Small intestine (tissue), 7 donors: ENCODE data around the gene ZNF285. TPM values are rescaled to one million over a fixed set of nuclear protein-coding genes. Genes with fewer than 3 reads are reported as not detected.
"Not testable (repeated sequence)": the region's sequence is repeated elsewhere in the genome, so short reads cannot be mapped to it uniquely, and the experiment has no call there.

Experiments
- DNase-seq, 2 donors: peaks; one replicate each; pipeline versions ENCODE4 v3.0.0 to v3.0.0-alpha.2; 2013
- FAIRE-seq: peaks from 2 replicates; lab custom pipeline; 2012; peaks lifted over from hg19 to GRCh38; lab: Jason Lieb, UNC
- H3K27ac ChIP-seq, 3 donors: one replicate each; pipeline ENCODE4 v1.5.1; 2013; ENCODE audit warnings: low read length in 2 of 3, mild to moderate bottlenecking in 2 of 3, control low read depth in 1 of 3, inconsistent platforms in 1 of 3, low read depth in 1 of 3, moderate library complexity in 1 of 3
- H3K27me3 ChIP-seq, 3 donors: one replicate each; pipeline ENCODE4 v1.6.1; 2013; ENCODE audit warnings: low read length in 3 of 3, inconsistent platforms in 1 of 3; ENCODE audit not compliant: control insufficient read depth in 3 of 3, insufficient read depth in 3 of 3
- H3K36me3 ChIP-seq, 3 donors: one replicate each; pipeline ENCODE4 v1.6.1; 2013; ENCODE audit warnings: low read length in 3 of 3, inconsistent platforms in 1 of 3, low read depth in 1 of 3, mild to moderate bottlenecking in 1 of 3, moderate library complexity in 1 of 3; ENCODE audit not compliant: control insufficient read depth in 3 of 3, insufficient read depth in 2 of 3
- H3K4me1 ChIP-seq, 3 donors: one replicate each; pipeline ENCODE4 v1.6.1; 2013; ENCODE audit warnings: low read length in 2 of 3, inconsistent platforms in 1 of 3, low read depth in 1 of 3, mild to moderate bottlenecking in 1 of 3, moderate library complexity in 1 of 3; ENCODE audit not compliant: control insufficient read depth in 3 of 3, insufficient read depth in 2 of 3
- H3K4me3 ChIP-seq, 3 donors: one replicate each; pipeline ENCODE4 v1.5.1; 2013; ENCODE audit warnings: low read length in 3 of 3, control low read depth in 1 of 3, inconsistent platforms in 1 of 3, low read depth in 1 of 3, mild to moderate bottlenecking in 1 of 3, moderate library complexity in 1 of 3
- H3K9me3 ChIP-seq, 2 donors: one replicate each; pipeline ENCODE4 v1.6.1; 2013; ENCODE audit warnings: low read depth in 1 of 2, low read length in 1 of 2; ENCODE audit not compliant: control insufficient read depth in 2 of 2, insufficient read depth in 1 of 2
- WGBS, 3 donors: extraction: QIAGEN DNeasy Blood & Tissue Kit; methylation state at CpG; one replicate each; pipeline ENCODE4 v1.1.7; 2013; 5-methylcytosine and 5-hydroxymethylcytosine counted together
- polyA plus RNA-seq, 4 donors: library from polyadenylated mRNA; stranded (reverse) in 3 of 4; unstranded in 1 of 4; fragments of 200-250 nt in 3 of 4; fragments of 120-200 nt in 1 of 4; gene quantifications; one replicate each; pipeline versions ENCODE4 v1.2.1 to v1.2.3, GENCODE V29; 2013
- donor health status: healthy with polysubstance abuse.
- donor health status: control.
- donor health status: control.
- donor health status: Bipolar disorder and iron deficiency.
- donor health status: healthy.

The ZNF285 gene
- polyA plus RNA-seq, 4 donors = 0.54 to 5.8 (median 1.3) TPM

- not testable (repeated sequence) for FAIRE-seq, DNase-seq, H3K27ac ChIP-seq, H3K27me3 ChIP-seq, H3K4me1 ChIP-seq, H3K4me3 ChIP-seq
- 59 to 71% (median 61%) methylated on average over 3 of the region's 3 CpGs for WGBS, 3 donors
- Histone ChIP-seq H3K9me3 (peaks cover 4 to 67% of the 10 kb centered on the region in 2 donors), H3K36me3 (peaks cover 29 to 43% (median 34%) of the 10 kb centered on the region in 3 donors)
Observed at GRCh38 chr19:44334639-44335038, 66.8 kb downstream of the ZNF285 start.

Other genes starting within 250 kb of the ZNF285 start
- 10 to 100 TPM; 13.6 to 28.2 (median 19.9) TPM for gene ZNF226, start 236.5 kb downstream of the ZNF285 start, polyA plus RNA-seq
- 10 to 100 TPM in 1 of 4 donors, 1 to 10 TPM in 3; 3.8 to 18.8 (median 5.0) TPM for gene ZNF227, start 189.1 kb downstream of the ZNF285 start, polyA plus RNA-seq
- 1 to 10 TPM in 1 of 4 donors, under 1 TPM in 2, not detected in 1; 0.22 to 5.8 (median 0.91) TPM for gene ZNF233, start 141.7 kb downstream of the ZNF285 start, polyA plus RNA-seq
- 1 to 10 TPM; 1.8 to 7.8 (median 2.9) TPM for gene ZNF235, start 96.6 kb downstream of the ZNF285 start, polyA plus RNA-seq
- 1 to 10 TPM in 3 of 4 donors, under 1 TPM in 1; 0.81 to 8.7 (median 1.9) TPM for gene ZNF112, start 44.9 kb downstream of the ZNF285 start, polyA plus RNA-seq
- gene ZNF229, start 46.9 kb upstream of the ZNF285 start, polyA plus RNA-seq = 1 to 10 TPM in 3 of 4 donors, under 1 TPM in 1; 0.27 to 9.2 (median 1.8) TPM
- 10 to 100 TPM in 1 of 4 donors, 1 to 10 TPM in 3; 4.6 to 11.4 (median 6.2) TPM for gene ZNF180, start 98.9 kb upstream of the ZNF285 start, polyA plus RNA-seq
- 10 to 100 TPM in 2 of 4 donors, 1 to 10 TPM in 1, under 1 TPM in 1; 0.19 to 28.4 (median 10.6) TPM for gene CEACAM20, start 128.1 kb upstream of the ZNF285 start, polyA plus RNA-seq
- 10 to 100 TPM in 3 of 4 donors, 1 to 10 TPM in 1; 5.8 to 54.3 (median 17.3) TPM for gene IGSF23, start 212.0 kb upstream of the ZNF285 start, polyA plus RNA-seq
- 10 to 100 TPM; 19.9 to 96.6 (median 24.1) TPM for gene PVR, start 242.3 kb upstream of the ZNF285 start, polyA plus RNA-seq